ENCODE results near the gene SEC22A.

The SEC22A gene

DNA sequence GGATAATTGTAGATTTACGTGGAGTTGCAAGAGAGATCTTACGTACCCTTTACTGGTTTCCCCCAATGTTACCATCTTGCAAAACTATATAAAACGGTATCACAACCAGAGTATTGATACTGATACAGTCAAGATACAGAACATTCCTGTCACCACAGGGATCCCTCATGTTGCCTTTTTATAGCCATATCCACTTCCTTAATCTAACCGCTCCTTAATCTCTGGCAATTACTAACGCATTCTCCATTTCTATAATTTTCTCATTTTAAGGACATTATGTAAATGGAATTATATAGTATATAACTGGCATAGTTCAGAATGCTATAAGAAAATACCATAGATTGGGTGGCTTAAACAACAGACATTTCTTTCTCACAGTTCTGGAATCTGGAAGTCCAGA is 61.1 kb downstream of the SEC22A start:
- no peak for DNase-seq (ENCODE audit: low read depth in 2 of 3, low spot score in 2 of 3)

DNA sequence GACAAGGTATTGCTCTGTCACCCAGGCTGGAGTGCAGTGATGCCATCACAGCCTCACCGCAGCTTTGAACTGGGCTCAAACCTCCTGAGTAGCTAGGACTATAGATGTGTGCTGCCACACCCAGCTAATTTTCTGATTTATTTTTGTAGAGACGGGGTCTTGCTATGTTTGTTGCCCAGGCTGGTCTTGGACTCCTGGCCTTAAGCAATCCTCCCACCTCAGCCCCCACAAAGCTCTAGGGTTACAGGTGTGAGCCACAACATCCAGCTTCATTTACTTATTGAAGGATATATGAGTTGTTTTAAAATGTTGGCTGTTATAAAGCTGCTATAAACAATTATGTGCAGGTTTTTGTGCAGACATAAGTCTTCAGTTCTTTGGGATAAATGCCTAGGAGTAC is 62.2 kb downstream of the SEC22A start:
- DNase-seq (ENCODE audit: low read depth in 2 of 3, low spot score in 2 of 3) = no peak

DNA sequence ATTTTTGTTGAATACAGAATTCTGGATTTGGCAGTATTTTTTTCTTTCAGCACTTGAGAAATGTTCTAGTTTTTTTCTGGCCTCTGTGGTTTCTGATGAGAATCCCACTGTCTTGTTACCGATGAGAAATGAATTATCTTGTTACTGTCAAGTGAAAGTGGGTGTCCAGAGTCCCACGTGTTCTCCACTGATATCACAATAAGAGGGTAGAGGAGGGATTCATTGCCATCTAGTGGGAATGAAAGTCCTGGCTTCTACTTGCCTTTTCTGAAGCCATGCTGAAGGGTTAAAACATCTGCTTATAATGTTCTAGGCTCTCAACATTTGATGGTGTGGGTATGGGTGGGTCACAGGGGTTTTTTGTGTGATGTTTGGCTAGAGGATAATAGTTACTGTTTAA is 66.1 kb downstream of the SEC22A start:
- no peak for DNase-seq (ENCODE audit: low read depth in 2 of 3, low spot score in 2 of 3)

DNA sequence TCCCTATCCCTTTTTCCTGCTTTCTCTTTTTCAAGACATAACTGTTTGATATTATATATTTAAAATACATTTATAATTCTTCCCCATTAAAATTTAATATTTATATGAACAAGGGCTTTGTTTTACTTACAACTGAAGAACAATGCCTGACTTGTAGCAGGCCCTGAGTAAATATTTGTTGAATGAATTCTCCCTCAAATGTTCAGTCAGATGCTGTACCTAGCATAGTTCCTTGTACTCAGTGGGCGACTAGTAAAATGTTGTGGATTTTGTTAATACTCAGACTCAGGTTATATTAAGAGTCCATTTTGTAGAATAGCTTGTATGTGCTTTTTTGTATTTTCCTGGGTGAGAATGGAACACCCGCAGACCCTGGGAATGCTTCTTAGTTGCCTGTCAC is 69.1 kb downstream of the SEC22A start:
- no peak for DNase-seq (ENCODE audit: low read depth in 2 of 3, low spot score in 2 of 3)

DNA sequence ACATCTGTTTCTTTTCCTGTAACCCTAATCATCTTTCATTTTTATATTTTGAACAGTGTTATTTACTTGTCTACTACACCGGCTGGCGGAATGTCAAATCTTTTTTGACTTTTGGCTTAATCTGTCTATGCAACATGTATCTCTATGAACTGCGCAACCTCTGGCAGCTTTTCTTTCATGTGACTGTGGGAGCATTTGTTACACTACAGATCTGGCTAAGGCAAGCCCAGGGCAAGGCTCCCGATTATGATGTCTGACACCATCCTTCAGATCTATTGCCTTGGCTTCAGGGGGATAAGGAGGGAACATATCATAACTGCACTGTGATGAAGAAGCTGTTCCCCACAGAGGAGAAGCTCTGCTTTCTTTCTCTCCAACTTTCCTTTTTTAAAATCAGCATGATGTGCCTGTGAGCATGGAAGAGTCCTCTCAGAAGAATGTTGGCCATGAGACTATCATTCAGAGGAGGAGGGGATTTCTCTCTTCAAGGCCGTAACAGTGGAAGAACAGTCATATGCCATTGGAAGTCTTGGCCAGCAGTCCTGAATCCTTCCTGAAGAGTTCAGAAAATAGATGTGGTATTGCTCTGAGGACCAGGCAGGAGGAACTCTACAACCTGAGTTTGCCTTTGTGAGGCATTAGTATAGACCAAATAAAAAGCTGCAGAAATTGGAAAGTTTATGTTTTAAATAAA is 69.9 kb downstream of the SEC22A start:
- DNase-seq (ENCODE audit: low read depth in 2 of 3, low spot score in 2 of 3) = no peak

DNA sequence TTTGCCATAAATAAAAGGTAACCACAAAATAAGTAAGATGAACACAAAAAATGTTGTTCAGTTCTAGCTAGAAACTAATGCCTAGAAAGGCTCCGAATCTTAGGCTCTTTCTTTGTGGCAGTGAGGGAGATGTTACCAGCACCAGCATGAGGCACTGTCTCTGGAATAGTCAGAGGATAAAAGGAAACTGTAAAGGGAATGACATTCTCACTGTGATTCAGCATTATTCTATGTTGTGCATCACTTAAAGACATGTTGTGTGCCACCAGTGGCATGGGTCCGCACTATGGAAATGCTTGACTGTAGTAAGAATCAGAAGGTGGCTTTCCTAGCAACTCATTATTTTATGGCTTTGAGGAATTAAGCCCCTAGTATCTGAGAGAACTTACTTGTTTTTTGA is 70.8 kb downstream of the SEC22A start:
- no peak for DNase-seq (ENCODE audit: low read depth in 2 of 3, low spot score in 2 of 3)

DNA sequence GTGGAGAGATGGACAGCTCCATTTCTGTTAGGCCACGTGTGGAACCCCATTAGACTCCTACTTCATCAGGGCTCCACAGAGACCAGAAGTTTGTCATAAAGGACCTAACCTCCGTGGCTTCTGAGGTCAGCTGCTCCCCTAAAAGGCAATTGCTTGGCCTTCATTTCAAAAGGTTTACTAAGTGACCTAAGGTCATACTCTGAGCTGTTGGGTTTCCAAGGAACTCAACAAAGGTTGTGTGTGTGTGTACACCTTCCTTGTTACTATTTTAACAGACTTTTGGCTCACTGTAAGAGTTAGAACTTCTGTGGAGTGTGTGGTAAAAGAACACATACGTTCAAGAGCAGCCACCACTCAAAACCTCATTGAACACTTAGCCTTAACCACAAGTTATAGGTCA is 73.9 kb downstream of the SEC22A start:
- no peak for DNase-seq (ENCODE audit: low read depth in 2 of 3, low spot score in 2 of 3)

DNA sequence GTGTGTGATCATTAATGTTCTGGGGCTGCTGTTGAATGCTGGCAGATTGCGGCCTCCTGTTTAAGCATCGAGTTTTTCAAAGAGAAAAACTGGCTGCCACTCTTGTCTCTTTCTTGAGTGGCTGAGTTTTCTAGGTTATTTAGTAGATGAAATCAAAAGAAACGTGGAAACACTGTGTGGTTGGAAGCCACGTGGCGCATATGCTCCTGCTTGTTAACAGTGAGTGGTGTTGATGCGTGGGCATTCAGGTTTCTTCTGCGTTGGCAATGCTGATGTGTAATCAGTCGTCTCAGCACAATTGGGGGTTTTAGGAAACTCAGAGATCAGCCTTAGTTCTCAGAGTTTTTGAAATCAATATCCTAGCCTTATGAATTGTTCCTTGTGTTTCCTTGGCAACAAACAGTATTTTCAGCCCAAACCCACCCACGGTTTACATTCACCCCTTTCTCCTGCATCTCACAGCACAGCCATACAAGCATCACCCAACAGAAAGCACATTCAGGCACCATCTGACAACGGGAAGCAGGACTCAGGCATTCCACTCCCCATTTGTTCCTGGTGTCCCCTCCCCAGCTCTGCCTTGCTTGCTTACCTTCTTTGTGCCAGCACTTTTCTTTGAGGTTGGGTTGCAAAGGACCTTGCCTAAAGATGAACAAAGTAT is 74.7 kb downstream of the SEC22A start:
- no peak for DNase-seq (ENCODE audit: low read depth in 2 of 3, low spot score in 2 of 3)

DNA sequence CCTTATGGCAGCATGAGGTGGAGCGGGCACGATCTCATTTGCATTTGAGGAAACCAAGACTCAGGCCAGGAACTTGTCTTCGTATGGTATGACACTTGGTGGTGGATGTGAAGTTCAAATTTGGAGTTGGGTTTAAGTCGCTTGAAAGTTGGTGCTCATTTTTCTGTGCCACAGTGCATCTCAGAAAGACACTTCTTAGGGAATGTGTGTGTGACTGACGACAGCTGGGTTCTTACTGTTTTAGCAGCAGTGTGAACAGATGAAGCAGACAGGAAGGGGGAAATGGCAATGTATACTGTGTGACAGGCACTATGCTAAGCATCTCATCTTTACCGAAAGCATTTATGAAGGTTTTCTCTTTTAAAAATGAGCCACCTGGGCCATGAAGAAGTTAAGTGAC is 75.4 kb downstream of the SEC22A start:
- DNase-seq (ENCODE audit: low read depth in 2 of 3, low spot score in 2 of 3) = no peak

DNA sequence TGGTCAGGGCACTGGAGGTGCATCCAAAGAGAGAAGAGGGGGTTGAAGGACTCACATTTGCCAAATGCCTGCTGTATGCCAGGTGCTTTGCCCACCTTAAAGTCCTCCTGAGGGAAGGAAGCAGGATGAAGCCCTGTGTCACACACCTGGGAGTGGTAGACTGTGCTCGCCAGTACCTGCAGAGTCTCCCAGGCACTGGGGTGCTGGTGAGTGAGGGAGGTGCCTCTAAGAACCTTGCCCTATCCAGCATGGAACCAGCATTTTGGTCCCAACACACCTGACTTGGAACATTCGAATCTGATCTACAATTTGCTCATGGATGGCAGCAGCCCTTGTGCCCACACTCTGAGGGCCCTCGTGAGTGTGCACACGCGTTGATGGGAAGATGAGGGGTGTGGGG is 76.7 kb downstream of the SEC22A start:
- no peak for DNase-seq (ENCODE audit: low read depth in 2 of 3, low spot score in 2 of 3)

DNA sequence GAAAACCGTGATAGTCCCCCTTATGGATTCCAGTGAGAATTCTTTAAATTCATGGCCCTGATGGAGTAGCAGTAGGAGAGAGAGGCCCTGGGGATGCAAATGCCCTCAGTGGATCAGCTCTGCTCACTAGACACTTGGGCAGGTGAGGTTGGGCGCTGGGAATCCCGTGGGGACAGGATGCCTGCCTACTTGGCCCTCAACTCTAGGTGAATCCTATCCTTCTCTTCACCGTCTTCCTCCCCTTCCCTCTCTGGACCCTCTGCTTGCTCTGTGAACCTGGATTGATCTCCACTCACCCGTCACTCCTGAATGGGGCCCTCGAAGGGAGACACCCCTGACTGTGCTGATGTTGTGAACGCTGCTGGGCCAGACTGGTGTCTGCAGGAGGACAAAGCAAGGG is 77.4 kb downstream of the SEC22A start:
- DNase-seq (ENCODE audit: low read depth in 2 of 3, low spot score in 2 of 3) = no peak

DNA sequence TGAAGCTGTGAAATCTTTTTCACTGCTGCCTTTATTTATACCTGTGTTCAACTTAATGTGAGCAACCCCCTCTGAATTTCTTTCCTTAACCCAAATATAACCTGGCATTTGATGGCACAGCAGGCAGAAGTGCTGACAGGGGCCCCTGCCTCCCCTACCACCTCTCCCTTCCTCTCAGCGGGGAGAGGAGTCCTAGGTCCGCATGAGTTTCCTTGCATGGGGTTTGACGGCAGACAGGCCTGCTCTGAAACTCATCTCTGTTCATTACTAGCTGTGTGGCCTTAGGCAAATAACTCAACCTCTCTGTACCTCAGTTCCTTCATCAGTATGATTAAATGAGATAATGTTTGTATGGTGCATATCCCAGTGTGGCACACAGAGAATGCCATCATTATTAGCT is 79.7 kb downstream of the SEC22A start:
- no peak for DNase-seq (ENCODE audit: low read depth in 2 of 3, low spot score in 2 of 3)

DNA sequence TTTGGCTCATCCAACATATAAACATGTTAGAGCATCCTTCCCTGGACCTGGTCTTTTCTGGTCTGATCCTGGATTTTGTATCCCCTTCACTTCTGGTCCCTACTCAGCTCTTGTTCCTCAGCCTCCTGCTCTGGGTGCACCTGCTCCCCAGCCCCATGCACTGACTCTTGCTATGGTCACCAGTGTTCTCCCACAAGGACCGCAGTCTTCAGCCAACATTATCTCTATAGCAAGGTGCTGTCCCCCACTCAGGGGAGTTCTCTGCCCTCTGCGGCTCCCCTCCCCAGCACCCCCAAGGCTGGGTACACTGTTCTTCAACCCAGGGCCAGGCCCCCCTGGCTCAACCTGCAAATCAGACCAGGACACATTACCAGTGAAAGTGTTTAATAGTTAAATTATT is 80.2 kb downstream of the SEC22A start:
- DNase-seq (ENCODE audit: low read depth in 2 of 3, low spot score in 2 of 3) = no peak

DNA sequence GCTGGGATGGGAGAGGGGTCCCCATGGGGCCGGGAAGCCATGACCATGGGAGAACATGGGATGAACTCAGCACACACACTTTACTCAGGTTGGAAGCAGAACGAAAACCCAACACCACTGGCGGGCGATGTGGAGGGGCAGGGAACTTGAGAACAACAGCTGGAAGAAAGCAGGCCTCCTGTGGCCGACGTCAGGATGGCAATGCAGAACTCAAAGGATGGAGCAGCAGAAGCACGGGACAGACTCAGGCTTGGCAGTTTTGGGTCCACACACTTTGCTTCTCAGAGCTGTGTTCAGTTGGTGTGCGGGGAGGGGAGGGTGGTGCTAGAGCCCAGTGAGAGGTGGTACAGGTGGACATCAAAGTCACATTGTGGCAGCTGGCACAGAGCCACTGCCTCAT is 80.7 kb downstream of the SEC22A start:
- no peak for DNase-seq (ENCODE audit: low read depth in 2 of 3, low spot score in 2 of 3)

DNA sequence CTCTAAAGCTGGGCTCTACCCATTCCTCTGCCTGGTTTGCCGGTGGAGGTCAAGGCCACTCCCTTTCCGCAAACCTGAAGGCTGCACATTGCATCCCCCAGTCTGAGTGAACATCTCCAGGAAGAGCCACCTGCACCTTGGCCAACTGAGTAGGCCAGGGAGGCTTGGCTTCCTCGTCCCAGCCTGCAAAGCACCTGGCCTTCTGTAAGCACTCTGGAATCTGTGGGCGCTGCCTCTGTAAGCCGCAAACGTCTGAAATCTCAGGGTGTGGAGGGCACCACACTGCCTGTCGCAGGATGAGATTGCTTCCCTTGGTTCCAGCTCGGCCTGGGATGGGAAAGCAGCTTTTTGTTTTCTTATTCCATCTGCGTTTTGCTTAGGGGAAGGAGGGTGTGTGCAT is 81.3 kb downstream of the SEC22A start:
- no peak for DNase-seq (ENCODE audit: low read depth in 2 of 3, low spot score in 2 of 3)

DNA sequence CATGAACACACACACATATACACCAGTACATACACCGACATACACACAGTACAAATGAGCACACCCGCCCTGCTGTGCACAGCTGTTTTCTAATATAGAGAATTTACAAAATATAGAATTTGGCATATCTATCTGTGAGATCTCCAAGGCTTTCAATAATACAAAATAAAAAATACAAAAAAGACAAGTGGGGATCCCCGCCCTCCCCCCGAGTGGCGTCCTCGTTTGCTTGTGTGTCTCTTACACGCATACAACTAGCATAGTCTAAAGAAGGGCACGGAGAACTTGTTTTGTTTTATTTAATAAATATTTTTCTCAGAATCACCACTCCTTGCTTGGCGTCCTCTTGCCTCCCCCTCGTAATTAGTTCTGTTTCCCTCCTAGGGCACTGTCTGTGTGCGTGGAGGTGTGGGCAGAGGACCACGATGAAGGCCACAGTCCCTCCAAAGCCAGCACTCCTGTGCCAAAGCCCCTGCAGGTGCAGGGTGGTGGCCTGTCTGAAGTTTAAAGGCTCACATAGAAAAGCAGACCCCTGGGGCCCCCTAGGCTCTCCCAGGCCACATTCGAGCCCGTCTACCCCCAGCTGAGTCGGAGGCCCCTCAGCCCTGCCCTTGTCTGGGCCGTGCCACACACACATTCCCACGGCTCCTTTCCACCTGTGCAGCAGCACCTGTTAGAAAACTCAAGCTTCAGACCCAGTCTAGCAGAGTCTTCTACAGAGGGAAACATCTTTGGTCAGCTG is 82.1 kb downstream of the SEC22A start:
- DNase-seq (ENCODE audit: low read depth in 2 of 3, low spot score in 2 of 3) = no peak

DNA sequence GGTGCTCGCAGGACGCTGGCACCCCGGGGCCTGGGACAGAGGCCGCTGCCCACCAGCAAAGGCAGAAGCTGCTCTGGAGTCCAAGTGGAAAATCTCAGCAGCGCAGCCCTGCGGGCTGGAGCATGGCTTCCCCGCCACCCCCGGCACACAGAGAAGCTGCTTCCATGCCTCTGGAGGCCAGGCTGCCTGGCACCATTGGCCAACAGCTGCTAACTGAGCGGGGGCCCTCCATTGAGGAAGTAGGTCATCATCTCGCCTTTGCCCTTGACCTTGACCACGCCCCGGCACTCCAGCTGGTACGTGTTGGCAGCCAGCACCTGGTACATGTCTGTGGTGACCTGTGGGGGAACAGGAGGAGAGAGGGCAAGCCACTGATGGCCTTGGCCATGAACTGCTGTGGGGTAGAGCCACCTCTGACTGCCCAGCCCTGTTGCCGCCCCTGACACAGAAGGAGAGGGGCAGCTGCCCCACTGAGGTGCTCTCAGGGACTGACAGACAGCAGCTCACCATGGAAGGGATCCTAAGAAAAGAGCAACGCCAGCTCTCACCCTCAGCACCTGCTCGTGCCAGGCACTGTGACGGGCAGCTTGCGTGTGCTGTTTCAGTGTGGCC is 82.8 kb downstream of the SEC22A start:
- DNase-seq (ENCODE audit: low read depth in 2 of 3, low spot score in 2 of 3) = no peak

DNA sequence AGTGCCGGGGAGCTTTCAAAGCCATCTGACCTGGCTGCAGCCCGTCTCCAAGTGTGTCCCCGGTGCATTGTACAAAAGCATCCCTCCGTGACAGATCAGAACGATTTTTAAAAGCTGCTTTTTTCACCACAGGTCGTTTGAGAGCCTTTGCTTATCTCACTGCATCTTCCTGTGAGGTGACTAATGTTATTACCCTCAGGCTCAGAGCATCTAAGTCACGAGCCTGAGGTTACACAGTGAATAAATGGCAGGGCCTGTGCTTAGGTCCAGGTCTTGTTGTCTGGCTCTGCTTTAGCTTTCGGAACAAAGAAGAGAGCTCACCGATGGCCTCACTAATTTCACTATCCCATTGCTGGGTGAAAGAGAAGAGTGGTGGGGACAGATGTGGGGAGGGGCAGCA is 83.3 kb downstream of the SEC22A start:
- no peak for DNase-seq (ENCODE audit: low read depth in 2 of 3, low spot score in 2 of 3)

DNA sequence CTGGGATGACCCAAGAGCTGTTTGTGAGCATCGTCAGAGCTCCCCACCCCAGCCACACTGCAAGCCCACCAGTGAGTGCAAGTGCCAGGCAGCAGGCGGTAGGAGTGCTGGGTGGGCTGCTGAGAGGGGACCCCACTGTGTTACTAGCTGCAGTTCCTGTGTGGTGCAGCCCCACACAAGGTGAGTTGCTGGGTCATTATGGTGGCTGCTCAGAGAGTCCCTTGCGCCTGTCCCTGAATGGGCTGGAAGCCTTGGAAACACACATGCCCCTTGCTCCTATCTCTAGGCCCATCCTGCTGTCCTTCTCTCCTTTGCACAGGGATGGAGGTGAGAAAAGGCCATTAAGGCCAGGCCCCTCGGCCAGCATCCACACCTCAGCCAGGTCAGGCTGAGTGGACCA is 83.7 kb downstream of the SEC22A start:
- DNase-seq (ENCODE audit: low read depth in 2 of 3, low spot score in 2 of 3) = no peak

DNA sequence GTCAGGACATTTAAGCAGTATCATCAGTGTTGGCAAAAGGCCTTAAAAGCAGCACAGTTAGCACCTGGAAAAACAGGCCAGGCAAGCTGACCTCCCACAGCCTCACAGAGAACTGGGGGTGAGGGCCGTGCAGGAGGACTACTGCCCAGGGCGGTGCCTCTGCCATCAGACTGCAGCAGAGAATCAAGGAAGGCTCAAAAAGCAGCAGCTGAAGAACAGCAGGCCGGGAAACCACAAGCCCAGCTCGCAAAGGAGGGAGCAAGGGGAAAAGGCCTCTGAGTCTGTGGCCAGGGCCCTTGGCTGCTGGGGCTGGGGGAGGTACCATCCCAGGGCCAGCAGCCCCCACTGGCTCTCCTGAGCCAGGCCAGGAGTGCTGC is 84.2 kb downstream of the SEC22A start:
- no peak for DNase-seq (ENCODE audit: low read depth in 2 of 3, low spot score in 2 of 3)

DNA sequence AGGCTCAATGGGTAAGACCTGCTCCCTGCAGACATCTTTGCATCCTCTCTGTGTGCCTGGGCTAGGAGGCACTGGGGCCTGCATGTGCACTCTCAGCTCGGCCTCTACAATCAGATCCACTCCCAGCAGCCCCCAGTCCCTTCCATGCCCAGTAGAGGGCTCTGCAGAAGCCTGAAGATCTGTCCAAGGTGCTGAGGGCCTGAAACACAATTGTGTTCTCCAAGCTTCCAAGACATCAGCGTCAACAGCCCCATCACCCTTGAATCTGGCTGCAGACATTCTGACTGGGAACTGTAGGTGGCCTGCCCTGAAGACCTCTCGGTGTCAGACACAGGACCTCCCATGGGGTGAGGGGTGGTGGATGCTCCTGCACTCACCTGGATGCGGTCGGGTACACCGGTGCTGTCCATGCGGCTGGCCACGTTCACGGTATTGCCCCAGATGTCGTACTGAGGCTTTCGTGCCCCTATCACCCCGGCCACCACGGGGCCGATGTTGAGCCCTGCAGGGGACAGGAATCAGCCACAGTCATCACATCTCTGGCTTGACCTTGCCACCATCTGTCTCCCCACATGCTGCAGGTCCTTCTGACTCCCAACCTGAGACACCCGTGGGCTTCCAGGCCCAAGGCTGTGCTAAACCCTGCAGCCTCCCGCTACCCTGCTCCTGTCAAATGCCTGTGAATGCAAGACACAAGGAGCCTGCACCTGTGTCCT is 84.7 kb downstream of the SEC22A start:
- DNase-seq (ENCODE audit: low read depth in 2 of 3, low spot score in 2 of 3) = peak in 2 of 3 experiments; percentile 4 to 10
